AG10803 (cell line): ENCODE results near the gene CAMSAP1.

Experiments used
- DNase-seq: peaks from one replicate; pipeline ENCODE4 v3.0.0; 2010; ENCODE audit warnings: low read depth
- H3K4me3 ChIP-seq: 2 replicates; pipeline ENCODE4 v1.5.1; 2011; ENCODE audit warnings: mild to moderate bottlenecking, low read length, control low read depth
- CTCF ChIP-seq: conservative IDR thresholded peaks from 2 replicates; pipeline ENCODE4 v1.5.1; 2011; ENCODE audit warnings: mild to moderate bottlenecking, low read length, control low read depth, inconsistent platforms

The CAMSAP1 gene

GRCh38 chr9:135818718-135819475, 88.4 kb downstream of the CAMSAP1 start:
- H3K4me3 ChIP-seq, result no peak overlapping the region
- no peak for DNase-seq
- no peak for TF ChIP-seq CTCF

GRCh38 chr9:135817951-135818717, 89.2 kb downstream of the CAMSAP1 start:
- no peak for TF ChIP-seq CTCF
- H3K4me3 ChIP-seq, result no peak overlapping the region

GRCh38 chr9:135816651-135816970, 90.7 kb downstream of the CAMSAP1 start:
- no peak overlapping the region for H3K4me3 ChIP-seq
- no peak for TF ChIP-seq CTCF
- DNase-seq, result no peak

More at GRCh38 chr9:135817951-135818717, 89.2 kb downstream of the CAMSAP1 start:
- DNase-seq, result no peak

GRCh38 chr9:135815830-135816650, 91.3 kb downstream of the CAMSAP1 start:
- no peak for TF ChIP-seq CTCF
- no peak for DNase-seq

GRCh38 chr9:135815413-135815812, 91.9 kb downstream of the CAMSAP1 start:
- DNase-seq, result no peak
- TF ChIP-seq CTCF, result no peak
- no peak overlapping the region for H3K4me3 ChIP-seq

More at GRCh38 chr9:135815830-135816650, 91.3 kb downstream of the CAMSAP1 start:
- no peak overlapping the region for H3K4me3 ChIP-seq

- DNase-seq, result no peak
- no peak for TF ChIP-seq CTCF
- no peak overlapping the region for H3K4me3 ChIP-seq
These were observed 92.8 kb downstream of the CAMSAP1 start for GRCh38 chr9:135814421-135815095.
